Kidney tubule cell (primary cell): ENCODE data around the gene FTL.
A peak's percentile ranks its signal among the peaks of the same experiment; 100 is the strongest.

Source experiments
- DNase-seq: peaks from one replicate; pipeline ENCODE4 v3.0.0-alpha.2; 2018; ENCODE audit warnings: low spot score

Gene FTL

DNA sequence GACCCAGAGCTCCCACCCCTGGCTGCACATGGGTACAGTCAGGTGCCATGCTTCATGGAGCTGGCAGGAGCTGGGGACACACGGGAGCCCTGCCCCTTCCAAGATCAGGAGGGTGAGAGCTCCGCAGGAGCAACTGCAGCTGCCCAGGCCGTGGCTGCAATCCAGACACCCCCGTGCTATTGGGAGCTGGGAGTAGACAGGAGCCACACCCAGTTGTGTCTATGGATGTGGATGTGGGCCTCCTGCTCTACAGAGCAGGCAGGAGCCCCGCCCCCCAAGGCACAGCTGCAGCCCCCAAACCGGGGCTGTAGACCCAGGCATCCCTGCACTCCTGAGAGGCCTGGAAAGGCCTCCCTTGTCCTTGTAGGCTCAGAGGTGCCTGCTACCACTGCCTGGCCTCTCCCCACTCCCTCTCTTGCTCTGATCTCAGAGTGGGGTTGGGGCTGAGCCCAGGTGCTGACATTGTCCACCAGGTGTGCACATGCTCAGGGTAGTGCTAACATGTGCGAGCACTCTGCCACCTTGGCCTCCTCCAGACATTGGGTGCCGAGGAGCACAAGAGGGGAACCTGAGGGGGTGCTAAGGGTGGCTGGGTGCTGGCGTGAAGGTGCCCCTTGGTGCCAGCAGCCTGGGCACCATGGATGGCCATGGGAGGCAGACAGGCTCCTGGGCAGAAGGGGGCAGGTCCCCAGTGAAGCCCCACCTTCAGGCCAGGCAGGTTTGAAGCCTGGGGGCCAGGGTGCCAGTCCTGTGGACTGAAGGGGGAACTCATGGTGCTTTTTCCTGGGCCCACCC is 18.4 kb upstream of the FTL start:
- DNase-seq, result no peak

DNA sequence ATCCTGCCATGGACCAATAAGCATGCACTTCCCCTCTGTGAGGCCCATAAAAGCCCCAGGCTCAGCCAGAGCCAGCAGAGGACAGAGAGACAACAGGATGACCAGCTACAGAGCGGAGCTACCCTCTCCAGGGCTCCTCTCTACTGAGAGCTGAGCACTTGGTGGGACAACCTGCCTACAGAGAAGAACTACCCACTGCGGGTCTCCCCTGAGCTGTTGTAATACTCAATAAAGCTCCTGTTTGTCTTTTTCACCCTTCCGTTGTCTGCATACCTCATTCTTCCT is 17.9 kb upstream of the FTL start:
- no peak for DNase-seq

DNA sequence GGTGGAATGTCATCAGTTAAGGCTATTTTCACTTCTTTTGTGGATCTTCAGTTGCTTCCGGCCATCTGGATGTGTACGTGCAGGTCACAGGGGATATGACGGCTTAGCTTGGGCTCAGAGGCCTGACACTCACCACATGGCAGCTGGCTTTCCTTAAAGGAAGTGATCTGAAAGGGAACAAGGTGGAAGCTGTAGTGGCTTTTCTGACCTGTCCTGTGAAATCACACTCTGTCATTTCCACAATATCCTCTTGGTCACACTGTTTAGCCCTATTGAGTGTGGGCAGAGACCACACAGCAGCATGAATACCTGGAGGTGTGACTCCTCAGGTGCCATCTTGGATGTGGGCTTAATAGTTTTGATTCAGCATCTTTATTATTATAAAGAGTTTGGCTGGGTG is 14.9 kb upstream of the FTL start:
- no peak for DNase-seq

DNA sequence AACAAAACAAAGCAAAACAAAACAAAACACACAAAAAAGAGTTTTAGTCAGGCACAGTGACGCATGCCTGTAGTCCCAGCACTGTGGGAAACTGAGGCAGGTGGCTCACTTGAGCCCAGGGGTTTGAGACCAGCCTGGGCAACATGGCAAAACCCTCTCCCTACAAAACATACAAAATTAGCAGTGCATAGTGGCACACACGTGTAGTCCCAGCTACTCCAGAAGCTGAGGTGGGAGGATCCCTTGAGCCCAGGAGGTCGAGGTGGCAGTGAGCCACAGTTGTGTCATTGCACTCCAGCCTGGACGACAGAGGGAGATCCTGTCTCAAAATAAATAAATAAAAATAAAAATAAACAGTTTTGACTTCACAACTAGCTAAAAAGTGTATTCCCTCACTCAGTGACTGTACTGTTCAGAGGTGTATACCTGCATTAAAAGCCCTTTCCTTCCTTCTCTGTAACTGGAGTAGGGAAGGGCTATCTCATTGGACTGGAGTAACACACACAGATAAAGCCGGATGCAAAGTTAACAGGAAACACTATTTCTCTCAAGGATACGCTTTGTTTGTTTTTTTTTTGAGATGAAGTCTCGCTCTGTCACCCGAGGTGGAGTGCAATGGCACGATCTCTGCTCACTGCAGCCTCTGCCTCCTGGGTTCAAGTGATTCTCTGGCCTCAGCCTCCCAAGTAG is 14.1 kb upstream of the FTL start:
- no peak for DNase-seq

DNA sequence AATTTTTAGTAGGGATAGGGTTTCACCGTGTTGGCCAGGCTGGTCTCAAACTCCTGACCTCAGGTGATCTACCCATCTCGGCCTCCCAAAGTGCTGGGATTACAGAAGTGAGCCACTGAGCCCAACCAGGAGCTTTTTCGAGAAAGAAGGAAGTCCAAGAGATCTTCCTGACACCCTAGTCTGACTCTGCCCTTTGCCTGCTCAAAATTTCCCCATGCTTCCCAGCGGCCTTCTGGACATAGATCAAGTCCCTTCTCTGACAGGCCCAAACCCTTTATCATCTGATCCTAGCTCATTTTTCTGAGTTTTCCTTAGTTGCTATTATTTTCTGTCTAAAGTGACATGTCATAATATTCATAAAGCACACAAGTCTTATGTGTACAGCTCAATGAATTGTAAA is 12.0 kb upstream of the FTL start:
- no peak for DNase-seq

DNA sequence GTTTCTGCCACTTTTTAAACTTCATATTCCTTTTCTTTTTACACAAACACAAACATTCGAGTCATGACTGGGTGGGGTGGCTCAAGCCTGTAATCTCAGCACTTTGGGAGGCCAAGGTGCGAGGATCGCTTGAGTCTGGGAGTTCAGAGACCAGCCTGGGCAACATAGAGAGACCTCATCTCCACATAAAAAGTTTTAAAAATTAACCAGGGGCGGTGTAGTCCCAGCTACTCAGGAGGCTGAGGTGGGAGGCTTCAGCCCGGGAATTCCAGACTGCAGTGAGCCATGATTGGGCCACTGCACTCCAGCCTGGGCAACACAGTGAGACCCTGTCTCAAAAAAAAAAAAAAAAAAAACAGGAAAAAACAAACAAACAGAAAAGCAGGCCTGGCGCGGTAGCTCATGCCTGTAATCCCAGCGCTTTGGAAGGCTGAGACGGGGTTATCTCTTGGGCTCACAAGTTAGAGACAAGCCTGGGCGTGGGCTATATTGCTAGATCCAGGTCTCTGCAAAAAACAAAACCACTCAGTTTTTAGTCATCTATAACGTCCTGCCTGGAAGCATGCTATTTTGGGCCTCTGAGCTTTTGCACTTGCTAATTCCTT is 11.0 kb upstream of the FTL start:
- no peak for DNase-seq

DNA sequence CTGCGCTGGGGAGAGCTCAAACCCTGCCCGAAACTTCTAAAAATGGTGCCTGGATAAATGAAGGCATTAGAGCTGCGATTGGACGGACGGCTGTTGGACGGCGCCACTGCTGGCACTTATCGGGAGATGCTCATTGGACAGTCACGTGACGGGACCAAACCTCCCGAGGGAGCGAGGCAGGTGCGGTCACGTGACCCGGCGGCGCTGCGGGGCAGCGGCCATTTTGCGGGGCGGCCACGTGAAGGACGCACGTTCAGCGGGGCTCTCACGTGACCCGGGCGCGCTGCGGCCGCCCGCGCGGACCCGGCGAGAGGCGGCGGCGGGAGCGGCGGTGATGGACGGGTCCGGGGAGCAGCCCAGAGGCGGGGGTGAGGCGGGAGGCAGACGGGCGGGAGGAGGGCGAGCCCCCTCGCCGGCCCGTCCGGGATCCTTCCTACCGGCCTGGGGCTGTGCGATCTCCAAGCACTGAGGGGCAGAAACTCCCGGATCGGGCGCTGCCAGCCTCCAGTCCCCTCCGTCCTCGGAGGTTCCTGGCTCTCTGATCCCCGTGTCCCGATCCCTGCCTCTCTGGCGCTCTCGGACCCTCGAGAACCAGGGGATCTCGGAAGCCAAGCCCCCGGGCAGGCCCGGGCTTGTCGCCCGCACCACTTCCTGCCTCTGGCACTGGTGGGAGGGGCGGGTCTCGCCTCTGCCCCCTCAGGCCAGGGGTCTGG is 10.4 kb upstream of the FTL start, which contains the start of gene BAX:
TSS of gene BAX (plus strand) at position 281 of the 713 bp plus-strand sequence. CDS start at position 335, 54 bp downstream.
- peak; percentile 97 for DNase-seq

DNA sequence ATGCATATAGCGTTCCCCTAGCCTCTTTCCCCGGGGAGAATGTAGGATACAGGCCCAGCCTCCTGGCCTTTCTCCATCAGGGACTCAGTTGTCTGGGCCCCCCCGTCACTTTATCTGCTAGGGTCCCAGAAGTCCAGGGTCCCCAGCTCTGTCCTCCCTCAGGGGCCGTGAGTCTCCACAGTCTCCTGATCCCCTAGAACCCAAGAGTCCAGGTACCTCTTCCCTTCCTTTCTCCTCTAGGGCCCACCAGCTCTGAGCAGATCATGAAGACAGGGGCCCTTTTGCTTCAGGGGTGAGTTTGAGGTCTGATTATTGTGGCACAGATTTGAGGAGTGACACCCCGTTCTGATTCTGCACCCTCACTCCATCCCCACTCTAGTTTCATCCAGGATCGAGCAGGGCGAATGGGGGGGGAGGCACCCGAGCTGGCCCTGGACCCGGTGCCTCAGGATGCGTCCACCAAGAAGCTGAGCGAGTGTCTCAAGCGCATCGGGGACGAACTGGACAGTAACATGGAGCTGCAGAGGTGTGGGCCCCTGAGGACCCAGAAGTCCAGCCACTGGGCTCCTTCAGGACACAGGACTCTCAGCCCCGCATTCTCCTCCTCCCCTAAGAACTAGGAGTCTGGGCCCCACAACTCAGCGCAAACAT is 9.7 kb upstream of the FTL start:
- DNase-seq, result no peak

DNA sequence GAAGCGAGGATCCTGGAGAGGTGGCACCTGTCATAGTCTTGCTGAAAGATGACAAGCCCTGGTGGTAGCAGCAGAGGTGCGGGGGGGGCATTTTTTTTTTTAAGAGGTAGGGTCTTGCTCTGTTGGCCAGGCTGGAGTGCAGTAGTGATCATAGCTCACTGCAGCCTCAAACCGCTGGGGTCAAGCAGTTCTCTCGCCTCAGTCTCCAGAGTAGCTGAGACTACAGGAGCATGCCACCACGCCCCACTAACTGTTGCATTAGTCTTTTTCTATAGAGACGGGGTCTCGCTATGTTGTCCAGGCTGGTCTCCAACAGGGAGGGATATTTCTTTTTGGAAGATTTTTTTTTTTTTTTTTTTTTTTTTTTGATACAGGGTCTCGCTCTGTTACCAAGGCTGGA is 7.1 kb upstream of the FTL start:
- DNase-seq, result no peak

DNA sequence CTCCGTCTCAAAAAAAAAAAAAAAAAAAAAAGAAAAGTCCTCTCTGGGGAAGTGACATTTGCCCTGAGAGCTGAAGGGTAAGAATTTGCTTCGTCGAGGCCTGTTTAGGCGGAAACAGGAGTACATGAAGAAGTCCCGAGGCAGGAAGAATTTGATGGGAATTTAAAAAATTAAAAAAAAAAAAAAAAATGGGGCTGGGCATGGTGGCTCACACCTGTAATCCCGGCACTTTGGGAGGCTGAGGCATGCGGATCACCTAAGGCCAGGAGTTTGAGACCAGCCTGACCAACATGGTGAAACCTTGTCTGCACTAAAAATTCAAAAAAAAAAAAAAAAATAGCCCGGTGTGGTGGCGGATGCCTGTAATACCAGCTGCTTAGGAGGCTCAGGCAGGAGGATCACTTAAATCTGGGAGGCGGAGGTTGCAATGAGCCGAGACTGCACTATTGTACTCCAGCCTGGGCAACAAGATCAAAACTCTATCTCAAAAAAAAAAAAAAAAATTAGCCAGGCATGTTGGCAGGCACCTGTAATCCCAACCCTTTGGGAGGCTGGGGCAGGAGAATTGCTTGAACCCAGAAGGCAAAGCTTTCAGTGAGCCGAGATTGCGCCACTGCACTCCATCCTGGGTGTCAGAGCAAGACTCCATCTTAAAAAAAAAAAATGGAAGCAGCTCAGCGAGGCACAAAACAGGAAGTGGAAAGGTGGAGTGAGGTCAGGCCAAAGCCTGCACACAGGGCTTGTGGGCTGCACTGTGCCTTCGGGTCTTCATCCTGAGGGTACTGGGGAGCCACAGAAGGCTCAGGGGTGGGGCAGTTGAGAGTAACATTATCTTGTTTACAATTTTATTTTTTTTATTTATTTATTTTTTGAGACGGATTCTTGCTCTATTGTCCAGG is 5.5 kb upstream of the FTL start:
- no peak for DNase-seq

DNA sequence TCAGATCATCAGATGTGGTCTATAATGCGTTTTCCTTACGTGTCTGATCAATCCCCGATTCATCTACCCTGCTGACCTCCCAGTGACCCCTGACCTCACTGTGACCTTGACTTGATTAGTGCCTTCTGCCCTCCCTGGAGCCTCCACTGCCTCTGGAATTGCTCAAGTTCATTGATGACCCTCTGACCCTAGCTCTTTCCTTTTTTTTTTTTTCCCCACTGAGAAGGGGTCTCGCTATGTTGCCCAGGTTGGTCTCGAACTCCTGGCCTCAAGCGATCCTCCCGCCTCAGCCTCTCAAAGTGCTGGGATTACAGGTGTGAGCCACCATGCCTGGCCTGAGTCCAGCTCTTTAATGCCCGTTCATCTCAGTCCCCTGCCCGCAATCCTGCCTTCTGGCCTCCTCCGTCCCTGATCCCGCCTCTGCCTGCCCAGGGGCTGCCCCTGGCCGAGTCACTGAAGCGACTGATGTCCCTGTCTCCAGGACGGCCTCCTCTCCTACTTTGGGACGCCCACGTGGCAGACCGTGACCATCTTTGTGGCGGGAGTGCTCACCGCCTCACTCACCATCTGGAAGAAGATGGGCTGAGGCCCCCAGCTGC is 4.0 kb upstream of the FTL start:
- peak; percentile 29 for DNase-seq

DNA sequence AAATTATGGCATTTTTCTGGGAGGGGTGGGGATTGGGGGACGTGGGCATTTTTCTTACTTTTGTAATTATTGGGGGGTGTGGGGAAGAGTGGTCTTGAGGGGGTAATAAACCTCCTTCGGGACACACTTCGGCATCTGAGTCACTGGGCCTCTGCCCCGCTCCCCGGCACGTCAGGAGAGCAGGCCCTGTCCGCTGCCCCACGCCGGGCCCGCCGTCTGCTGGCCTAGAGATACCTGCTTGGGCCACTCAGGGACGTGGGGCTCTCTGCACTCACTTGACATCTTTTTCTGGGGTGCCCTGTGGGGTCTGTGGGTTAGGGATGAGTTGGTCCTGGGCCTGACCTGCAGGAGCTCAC is 3.5 kb upstream of the FTL start:
- DNase-seq, result no peak

DNA sequence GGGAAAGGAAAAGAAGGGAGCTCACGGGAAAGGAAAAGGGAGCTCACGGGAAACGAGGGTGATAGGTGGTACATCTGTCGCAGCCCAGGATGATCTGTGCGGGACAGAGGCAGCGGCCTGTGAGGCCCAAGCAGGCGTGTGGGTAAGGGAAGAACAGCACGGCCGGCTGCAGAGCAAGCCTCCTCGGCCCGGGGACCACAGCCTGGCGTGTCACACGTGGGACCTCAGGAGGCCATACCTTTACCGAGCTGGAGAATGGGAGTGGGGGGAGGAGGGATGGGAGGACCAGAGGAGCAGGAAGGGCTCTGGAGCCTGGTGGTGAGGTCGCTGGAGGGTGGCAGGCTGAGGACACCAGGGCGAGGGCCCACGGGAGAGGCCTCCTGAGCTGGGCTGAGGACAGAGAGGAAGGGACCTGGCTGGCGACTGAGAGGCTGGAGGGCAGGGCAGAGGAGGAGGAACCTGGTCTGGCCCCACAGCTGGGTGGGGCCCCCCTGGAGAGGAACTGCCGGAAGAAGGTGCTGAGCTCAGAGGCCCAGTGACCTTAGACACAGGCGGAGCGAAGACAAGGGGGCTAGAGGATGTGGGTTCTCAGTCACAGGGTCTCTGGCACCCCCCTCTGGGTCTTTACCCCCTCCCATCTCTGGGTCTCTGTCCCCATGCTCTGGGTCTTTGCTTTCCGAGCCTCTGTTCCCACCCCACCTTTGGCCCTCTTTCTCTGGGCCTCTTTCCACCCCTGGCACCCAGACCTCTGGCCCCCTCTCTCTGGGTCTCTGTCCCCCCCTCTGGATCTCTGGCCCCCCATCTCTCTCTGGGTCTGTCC is 2.9 kb upstream of the FTL start:
- peak; percentile 90 for DNase-seq

DNA sequence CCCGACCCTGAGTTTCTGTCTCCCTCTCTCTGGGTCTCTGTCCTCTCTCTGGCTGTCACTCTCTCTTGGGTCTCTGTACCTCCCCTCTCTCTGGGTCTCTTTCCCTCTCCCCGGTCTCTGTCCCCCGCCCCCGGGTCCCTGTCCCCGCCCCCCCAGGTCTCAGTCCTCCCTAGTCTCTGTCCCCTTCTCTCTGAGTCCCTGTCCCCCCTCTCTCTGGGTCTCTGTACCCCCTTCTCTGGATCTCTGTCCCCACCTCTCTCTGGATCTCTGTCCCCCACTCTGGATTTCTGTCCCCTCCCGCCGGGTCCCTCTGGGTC is 2.3 kb upstream of the FTL start:
- DNase-seq, result no peak

DNA sequence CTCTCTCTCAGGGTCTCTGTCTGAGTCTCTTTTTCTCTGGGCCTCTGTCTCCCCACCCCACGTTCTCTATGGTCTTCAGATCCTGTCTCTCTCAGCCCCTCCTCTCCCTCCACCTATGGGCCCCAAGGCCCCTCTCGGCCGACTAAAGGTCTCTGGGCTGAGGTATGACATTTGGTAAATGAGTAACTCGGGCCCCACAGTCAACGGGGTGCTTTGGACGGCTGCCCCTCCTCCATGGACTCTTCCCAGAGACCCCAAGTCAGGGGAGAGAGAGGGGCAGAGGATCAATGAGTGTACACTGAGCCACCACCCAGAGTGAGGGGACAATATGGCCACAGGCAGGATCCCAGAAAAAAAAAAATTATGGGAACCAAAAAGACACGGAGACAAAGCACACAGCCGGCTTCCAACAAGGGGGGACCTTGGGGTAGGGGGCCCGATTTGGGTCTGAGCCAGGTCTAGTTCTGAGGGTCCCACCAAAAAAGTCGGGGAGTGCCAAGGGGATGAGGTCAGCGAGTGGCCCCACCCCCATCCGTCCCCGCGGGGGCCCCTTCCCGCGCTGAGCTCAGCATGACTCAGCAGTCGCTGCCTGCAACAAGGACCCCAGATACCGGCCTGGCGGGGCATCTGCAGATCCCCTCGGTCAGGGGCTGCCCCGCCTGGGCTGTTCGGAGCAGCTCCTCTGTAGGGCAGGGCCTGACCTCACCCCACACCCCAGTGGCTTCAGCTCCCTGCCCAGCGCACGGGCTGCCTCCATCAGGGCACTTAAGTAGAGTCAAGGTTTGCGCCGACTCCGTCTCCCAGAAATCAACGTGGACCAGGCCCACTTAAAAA is 1.5 kb upstream of the FTL start:
- DNase-seq, result peak; percentile 89

DNA sequence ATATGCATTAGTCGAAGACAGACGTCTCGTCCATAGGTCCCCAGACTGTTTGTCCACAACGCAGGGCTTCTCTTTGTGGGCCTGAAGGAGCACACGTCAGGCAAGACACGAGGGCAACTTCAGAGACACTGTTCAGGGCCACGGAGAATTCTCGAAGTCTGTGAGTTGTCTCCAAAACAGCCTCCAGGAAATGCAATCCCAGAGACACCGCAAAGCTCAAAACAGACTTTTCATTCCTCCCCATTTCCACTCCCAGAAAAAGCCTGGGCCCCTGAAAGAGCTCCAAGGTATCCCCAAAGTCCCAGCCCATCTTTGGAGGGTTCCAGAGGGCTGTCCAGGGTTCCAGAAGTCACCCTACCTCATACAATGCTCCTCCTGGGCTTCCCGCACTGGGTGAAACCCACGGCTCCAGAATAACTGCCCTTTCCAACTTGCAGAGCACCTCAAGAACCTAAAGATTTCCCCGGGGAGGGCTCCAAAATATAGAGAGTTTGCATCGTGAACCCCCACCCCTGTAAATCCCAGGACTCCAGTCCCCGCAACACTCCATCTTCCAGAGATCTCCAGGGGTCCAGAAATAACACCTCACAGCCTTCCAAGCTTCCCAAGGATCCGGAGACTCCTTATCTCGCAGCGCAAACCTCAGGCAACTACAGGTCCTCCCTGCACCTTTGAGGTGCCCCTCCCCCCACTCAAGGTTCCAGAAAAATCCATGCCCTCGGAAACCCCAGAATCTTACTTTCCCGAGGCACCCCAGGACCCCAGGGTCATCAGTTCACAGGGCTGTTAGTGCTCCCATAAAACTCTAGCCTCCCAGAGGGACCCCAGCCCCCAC is 687 bp upstream of the FTL start:
- peak; percentile 35 for DNase-seq

DNA sequence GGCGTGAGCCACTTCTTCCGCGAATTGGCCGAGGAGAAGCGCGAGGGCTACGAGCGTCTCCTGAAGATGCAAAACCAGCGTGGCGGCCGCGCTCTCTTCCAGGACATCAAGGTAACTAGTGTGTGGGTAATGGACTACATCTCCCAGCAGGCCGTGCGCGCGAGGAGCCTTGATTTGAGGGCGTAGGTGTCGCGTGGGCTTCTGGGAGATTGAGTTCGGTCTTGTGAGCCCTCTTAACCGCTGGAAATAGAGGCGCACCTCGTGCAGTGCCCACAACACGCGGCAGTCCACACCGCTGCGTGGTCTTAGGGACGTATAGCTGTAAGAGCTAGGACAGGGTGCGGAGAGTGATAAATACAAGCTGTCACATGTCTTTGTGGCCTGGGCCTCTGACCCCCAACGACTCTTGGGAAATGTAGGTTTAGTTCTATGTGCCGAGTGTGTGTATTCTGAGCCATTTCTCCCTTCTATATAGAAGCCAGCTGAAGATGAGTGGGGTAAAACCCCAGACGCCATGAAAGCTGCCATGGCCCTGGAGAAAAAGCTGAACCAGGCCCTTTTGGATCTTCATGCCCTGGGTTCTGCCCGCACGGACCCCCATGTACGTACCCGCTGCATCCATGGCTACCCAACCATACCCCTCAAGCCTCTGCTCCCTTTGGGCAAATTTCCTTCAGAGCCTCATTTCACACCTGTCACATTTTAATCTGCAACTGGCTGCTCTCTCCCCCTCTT is 864 bp downstream of the FTL start:
- peak; percentile 84 for DNase-seq
